Measurements from ENCODE around the gene ZNF516.
A peak's percentile ranks its signal among the peaks of the same experiment; 100 is the strongest.
"Not testable (repeated sequence)": the region's sequence is repeated elsewhere in the genome, so short reads cannot be mapped to it uniquely, and the experiment has no call there.

The ZNF516 gene, protein sequence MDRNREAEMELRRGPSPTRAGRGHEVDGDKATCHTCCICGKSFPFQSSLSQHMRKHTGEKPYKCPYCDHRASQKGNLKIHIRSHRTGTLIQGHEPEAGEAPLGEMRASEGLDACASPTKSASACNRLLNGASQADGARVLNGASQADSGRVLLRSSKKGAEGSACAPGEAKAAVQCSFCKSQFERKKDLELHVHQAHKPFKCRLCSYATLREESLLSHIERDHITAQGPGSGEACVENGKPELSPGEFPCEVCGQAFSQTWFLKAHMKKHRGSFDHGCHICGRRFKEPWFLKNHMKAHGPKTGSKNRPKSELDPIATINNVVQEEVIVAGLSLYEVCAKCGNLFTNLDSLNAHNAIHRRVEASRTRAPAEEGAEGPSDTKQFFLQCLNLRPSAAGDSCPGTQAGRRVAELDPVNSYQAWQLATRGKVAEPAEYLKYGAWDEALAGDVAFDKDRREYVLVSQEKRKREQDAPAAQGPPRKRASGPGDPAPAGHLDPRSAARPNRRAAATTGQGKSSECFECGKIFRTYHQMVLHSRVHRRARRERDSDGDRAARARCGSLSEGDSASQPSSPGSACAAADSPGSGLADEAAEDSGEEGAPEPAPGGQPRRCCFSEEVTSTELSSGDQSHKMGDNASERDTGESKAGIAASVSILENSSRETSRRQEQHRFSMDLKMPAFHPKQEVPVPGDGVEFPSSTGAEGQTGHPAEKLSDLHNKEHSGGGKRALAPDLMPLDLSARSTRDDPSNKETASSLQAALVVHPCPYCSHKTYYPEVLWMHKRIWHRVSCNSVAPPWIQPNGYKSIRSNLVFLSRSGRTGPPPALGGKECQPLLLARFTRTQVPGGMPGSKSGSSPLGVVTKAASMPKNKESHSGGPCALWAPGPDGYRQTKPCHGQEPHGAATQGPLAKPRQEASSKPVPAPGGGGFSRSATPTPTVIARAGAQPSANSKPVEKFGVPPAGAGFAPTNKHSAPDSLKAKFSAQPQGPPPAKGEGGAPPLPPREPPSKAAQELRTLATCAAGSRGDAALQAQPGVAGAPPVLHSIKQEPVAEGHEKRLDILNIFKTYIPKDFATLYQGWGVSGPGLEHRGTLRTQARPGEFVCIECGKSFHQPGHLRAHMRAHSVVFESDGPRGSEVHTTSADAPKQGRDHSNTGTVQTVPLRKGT

DNA sequence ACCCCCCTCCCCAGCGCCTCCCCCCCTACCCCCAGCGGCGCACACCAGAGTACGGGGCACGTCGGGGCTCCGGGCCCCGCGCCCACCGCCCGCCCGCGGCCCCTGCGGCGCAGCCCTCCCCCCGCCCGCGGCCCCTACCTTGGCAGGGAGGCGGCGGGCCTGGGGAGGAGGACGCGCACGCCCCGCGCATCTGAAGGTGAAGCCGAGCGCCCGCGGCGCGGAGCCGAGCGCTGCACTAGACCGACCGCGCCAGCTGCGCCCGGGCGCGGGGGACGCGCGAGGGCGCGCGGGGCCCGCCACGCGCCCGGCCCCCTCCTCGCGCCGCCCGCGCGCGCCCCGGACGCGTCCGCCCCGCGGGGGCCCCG lies at the start of gene ZNF516:
TSS of gene ZNF516 (minus strand) at position 237 of the 365 bp plus-strand sequence. CDS start 52,188 bp downstream, outside the sequence.
- peak; percentile 33 for DNase-seq

DNA sequence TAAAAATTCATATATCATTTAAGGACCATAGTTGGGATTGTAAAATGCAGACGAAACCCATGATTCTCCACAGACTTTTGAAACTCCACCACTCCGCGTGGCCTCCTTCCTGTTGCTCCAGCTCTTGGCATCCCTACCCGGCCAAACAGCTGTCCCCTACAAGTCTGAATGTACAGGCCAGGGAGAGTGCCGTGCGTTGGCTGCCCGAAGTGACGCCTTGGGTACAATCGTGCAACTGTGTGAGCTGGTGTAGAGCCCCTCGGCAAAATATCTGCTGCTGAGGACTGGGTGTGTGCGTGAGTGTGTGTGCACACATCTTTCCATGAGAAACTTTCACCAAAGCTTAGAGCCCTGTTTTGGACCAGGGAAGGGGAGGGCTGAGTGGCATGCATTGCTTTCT lies 43.8 kb upstream of the ZNF516 start:
- DNase-seq: no peak

DNA sequence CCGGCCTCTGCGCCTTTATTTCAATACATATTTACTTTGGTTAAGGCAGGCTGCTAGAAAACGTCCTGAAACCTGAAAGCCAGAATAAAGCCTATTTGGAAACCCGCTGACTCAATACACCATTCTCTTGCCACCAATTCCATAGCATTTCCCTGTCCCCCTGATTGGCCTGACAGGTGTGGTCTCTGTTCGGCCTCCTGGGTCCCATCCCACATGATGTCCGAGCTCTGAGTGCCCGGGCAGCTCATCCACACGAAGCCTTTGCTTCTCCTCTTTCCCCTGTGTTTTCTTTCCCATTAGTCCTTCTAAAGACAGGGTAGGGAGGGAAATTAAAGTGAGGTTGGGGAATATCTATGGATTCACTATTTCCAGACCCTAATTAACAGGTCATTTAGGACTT lies 42.6 kb upstream of the ZNF516 start:
- DNase-seq: no peak

DNA sequence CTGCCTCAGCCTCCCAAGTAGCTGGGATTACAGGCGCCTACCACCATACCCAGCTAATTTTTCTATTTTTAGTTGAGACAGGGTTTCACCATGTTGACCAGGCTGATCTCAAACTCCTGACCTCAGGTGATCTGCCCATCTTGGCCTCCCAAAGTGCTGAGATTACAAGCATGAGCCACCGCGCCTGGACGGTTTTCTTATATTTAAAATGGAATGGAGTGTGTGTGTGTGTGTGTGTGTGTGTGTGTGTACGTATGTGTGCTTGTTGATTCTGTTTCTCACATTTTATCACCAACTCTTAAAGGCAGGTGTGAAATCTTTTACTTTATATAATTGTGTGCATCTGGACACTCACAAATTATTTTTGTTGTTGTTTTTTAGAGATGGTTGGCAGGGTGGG lies 41.6 kb upstream of the ZNF516 start:
- DNase-seq: not testable (repeated sequence)

DNA sequence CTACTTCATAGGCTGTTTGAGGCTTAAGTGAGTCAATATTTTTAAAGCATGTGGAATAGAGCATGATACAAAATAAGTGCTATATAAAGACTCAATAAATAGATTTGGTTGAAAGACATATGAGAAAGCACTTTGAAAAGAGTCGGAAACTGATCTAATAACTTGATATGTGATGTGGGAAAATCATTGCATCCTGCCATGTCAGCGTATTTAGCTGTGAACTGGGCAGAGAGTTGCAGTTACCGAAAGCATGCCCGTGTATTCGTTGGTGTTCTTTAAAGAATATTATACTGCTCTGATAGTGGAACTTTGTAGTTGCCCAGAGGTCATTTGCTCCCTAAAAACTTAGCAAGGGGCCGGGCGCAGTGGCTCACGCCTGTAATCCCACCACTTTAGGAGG lies 37.8 kb upstream of the ZNF516 start:
- DNase-seq: no peak

DNA sequence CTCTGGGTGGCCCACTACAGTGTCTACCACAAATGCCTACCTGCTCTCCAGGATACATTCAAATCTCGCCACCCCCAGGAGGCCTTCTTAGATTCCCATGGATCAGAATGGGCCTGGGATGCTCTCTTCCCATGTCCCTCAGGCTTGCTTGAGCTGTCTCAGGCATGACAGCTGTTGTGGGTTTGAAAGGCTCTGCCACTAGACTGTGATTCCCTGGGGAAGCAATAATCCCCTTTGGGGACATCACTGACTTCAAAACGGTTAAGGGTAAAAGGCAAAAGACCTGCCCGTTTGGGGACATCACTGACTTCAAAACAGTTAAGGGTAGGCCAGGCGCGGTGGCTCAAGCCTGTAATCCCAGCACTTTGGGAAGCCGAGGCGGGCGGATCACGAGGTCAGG lies 35.8 kb upstream of the ZNF516 start:
- no peak for DNase-seq

DNA sequence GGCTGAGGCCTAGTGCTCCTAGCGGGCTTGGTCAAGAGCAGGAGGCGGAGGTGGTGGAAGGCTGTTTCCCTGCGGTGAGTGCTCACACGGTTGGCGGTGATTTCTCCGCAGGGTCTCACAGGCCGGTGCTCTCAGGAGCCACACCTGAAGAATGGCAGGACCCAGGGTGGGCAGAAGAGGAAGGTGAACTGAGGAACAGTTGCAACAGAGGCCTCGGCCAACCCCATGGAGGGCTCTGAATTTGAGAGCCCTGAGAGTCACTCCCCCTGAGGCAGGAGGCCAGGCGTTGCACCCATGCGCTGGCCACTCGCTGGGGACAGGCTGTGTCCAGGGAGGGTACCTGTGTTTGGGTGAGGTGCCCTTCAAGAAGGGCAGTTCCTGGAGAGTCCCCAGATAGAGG lies 35.3 kb upstream of the ZNF516 start:
- no peak for DNase-seq

DNA sequence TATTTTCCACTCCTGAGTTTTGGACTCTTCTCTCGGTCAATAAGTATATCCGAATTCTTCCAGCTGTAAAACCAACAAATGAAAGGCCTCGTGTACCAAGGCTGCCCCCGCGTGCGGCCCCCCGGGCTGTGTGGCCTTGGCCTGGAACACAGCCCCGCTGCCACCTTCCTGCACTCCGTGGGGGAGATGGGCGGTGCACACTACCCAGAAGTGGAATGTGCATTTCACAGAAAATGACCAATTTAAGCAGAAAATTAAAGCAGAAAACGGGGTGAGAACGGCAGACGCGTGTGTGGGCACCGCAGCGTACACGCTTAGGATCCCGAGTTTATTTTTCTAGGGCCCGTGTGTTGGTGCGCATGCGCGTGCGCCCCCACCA lies 34.4 kb upstream of the ZNF516 start:
- DNase-seq: no peak

DNA sequence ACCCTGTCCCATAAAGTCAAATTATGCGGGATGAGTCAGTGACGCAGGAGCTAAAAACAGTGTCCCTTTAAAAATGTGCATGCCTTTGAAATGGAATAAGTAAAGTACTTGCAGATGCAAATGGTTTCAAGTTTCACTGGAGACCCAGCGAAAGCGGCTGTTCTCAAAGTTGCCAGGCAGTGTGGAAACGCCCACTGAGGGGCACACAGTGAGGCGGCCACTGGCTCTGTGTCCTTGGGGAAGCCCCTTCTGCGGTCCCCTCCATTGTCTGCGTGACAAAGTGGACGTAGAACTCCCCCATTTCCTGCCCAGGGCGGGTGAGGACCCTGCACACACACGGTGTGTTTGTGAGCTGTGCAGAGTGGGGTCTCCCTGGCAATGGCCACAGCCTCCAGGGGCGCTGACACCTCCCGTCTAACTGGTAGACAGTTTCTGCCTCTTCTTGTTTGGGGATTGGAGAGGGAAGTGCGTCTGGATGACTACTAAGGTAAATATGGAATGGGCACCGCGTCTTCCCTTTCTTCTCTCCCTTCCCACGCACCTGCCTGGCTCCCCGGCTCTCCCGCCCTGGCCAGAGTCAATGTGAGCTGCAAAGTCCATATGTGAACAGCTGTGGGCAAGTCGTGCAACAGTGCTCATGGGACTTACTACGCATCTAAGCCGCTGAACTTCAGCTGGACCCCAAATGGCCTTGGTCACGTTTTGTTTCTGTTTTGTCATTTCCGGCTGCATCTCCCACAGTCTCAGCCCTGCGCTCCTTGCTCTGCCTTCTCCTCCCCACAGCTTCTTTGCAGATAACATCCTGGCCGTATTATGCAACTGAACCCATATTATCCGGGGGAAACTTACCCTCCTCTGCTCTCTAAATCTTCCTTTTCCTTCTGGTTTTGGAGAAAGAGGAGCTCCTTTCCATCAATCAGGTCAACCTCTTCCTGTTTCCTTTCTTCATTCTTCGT lies 33.7 kb upstream of the ZNF516 start:
- DNase-seq: peak; percentile 22

DNA sequence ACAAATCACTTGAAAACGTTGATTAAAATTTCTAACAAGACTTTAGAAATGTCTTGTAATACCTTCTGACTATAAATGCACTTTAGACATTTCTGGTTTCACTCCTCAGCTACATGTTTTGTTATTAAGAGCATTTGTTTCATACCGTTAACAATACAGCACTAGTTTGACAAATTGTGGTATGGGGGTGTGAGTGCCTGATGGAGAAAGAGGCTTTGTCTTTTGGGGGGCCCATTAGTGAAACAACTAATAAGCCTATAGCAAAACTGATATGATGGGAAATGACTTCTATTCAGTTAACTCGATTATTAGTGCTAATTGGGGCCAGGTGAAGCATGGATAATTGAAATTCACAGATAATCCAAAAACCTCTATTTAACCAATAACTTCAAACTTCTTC lies 30.9 kb upstream of the ZNF516 start:
- no peak for DNase-seq

DNA sequence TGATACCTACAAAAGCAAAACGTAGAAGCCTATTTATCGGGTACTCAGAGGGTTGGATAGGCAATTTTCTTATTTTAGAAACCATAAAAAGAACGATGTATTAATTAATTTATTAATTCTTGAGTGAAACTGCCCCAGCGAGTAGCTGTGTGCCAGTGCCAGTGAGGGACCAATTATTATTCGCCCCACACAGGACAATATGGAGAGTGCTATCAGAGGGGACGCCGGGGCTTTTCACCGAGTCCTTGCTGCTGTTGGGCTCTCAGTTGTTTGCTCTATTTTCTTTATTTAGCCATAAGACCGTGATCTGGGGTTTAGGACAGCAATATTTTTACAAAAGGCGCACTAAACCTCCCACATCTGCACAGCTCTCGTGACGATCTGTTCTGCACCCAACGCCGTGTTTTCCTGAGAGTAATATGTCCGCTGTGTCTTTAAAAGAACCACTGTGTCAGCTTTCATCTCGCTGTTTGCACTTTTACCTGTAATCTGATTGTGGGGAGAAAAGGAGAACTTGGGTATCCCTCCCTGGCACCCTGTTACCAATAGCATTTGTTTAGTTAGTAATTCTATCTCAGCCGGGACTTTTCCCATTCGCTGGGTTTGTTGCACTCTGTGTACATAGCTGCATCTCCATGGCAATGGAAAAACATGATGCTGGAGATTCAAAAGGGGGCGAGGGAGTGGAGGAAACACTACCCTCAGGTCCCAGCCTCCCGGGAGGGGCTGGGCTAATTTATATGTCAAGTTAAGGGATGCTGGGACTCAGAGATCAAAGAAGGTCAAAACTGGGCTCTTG lies 30.1 kb upstream of the ZNF516 start:
- no peak for DNase-seq

DNA sequence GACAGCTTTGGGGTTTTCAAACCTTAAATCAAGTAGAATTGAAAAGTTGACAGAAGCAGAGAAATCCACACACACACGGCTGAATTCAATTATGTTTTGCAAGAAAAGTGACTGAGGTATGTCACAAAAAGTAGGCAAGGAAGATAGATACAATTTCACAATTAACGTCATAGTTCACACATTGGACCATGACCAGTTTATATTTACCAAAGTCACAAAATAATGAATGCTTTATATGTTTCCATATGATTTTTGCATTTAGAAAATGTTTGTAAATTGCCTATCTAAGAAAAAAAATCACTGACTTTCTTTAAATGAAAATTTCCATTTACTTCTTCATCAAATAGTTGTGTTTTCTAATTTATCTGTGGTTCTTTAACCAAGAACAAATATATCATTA lies 29.4 kb upstream of the ZNF516 start:
- no peak for DNase-seq

DNA sequence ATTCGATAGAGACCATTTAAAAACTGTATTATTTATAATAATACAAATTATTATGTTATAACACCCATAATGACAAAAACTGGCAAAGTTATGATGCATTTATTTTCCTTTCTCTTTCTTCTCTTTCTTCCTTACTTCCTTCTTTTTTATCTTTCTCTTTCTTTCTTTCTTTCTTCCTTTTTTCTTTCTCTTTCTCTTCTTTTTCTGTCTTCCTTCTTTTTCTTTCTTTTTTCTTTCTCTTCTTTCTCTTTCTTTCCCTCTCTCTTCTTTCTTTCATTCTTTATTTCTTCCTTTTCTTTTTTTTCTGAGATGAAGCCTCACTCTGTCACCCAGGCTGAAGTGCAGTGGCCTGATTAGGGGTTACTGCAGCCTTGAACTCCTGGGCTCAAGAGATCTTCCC lies 27.5 kb upstream of the ZNF516 start:
- no peak for DNase-seq

DNA sequence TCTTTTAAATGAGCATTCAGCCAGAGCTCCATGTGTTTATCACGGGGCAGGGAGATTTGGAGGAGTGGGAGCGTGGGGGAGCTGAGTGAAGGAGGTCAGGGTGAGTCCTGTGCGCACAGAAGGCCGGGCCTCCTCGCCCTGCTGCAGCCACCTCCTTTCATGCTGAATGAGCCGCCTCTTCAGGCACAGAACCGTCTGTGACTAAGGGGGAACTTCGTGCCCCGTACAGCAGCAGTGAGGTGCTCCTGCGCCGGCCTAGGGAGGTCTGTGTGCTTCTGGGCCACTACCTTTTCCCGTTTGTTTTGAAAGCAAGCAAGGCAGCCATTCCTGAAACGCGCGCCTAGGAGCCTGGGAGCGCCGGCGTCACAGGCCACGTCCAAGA lies 27.1 kb upstream of the ZNF516 start:
- DNase-seq: no peak

DNA sequence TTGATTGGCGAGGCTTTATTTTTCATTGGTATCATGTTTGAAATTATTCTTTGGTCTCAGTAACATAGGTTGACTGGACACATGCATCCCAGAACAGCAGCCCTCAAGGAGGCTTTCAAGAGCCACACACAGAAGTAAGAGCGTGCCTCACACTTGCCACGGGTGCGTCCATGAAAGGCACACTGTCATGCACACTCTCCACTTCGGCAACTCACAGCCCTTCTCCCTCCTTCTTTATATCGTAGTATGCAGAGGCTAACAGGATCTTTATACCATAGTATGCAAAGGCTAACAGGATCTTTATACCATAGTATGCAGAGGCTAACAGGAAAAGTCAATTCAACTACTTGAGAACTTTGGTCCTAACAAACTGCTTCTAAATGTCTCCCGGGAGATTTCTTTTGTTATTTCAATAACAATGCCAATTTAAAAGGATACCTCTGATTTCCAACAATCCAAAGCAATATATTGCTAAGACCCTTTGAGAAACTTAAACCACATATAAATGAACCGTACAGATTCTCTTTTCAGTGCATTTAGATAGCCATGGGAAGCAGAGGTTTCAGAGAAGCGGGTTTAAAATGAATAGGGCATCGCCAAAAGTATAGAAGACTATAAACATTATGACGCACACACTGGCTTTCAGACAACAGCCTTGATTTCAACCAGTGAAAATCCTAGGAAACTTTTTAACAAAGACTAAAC lies 26.5 kb upstream of the ZNF516 start:
- DNase-seq: no peak

DNA sequence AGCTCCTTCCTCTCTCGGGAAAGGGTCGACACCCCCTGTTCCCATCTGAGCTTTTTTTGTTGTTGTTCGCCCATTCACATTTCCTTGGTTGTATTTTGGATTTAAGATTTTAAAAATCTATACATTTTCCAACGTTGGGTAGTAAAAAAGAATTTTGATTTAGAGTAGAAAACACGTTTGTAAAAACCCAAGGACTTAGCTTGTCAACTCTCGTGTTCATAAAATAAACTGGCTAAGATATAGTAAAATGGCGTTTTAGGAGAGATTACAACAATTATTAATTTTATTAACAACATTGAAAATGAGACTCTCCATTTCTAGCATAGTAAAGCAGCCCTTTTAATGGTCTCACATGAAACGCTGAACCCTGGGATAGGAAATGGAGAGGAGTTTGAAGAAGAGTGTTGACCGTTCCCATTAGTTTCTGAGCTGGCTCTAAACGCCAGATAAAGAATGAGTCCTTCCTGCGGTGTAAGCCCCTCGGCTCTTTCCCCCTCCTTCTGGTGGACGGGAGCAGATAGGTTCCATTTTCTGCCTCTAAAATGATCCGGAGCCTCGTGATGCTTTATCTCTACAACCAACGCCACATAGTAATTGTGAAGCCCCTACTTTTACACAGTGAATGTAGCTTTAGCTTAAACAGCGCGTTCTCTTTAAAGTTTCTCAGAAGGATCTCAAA lies 24.0 kb upstream of the ZNF516 start:
- no peak for DNase-seq

DNA sequence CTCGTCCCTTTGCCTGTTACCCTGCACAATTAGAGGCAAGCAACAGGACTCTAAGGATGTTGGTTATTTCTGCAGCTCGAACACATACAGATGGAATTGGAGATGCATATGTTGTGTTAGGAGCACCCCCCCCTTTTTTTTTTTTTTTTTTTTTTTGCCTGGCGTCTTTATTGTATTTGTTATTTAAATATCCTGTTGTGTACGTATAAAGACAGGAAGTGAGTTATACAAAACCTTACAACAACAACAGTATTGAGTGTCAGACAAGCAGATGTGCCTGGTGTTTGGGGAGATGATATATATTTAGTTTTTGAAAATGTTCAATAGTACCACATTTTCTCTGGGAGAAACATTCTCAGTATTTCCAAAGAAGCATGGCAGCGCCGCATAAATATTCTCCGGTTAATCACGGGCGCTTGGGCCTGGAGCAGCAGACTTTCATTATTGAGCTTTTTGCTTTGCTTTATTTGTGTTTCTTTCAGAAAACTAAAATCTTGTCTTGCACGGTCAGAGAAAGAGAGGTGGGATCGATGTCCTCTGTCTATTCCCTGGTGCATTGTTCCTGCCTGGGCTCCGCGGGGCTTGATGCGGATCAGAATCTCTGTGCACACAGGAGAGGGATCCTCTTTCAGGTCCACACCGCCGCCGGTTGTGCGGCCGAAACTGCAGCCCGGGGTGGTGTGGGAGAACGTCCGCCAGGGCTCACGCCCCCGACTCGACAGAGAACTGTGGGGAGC lies 23.2 kb upstream of the ZNF516 start:
- DNase-seq: peak; percentile 28

DNA sequence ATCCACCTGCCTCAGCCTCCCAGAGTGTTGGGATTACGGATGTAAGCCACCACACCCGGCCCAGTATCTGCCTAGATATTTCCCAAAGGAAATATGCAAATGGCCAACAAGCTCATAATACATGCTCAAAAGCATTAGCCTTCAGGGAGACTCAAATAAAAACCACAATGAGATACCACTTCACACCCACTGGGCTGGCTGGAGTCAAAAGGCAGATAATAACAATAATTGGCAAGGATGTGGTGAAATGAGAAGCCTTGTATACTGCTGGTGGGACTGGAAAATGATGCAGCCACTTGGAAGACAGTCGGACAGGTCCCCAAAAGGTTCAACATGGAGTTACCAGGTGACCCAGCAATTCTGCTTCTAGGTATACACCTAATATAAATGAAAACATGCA lies 20.5 kb upstream of the ZNF516 start:
- DNase-seq: no peak

DNA sequence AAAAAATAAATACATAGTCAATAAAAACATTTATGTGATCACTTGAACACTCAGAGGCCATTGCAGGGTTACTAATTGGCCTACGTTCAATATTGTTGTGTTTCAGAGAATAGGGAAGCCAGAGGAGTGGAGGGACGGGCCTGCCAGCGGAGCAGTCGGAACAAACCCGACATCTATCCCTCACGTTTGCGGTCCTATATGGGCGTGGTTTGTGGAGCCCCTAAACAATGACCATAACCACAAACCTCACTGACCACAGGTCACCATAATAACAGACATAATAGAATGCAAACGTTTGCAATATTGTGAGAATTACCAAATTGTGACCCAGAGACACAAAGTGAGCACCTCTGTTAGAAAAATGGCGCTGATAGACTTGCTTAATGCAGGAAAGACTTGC lies 19.5 kb upstream of the ZNF516 start:
- no peak for DNase-seq
